ENCODE results near the gene KPNA3. TPM values are rescaled to one million over a fixed set of nuclear protein-coding genes. Genes with fewer than 3 reads are reported as not detected.

KPNA3 gene
- total and polyA plus RNA-seq, 4 donors: 16.2 to 41.6 (median 24.1) TPM

DNA sequence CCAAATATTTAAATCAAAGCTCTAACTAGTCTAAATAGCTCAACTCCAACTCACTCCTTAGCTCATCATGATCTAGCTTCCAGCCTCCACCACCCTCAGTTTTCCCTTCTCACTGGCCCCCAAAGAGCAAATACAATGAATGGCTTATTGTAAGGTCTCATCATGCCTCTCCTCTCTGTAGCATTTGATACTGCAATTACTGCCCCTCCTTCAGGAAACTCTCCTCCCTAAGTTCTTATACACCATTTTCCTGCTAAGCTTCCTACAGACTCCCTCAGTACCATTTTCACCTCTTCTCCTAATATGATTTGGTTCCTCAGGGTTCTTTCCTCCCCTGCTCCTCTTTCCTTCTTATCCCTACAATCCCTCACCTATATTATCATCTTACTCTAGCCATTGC lies 12.8 kb downstream of the KPNA3 start:
- Histone ChIP-seq H3K9ac (ENCODE audit: insufficient read depth in 1 of 2, low read length in 2 of 2) (no peak overlapping the region), H3K4me1 (ENCODE audit: control insufficient read depth in 5 of 5, insufficient read depth in 5 of 5, low read length in 5 of 5) (peaks cover 0 to 31% (median 3%) of the 10 kb centered on the region in 5 donors), H3K36me3 (ENCODE audit: control insufficient read depth in 4 of 4, insufficient read depth in 4 of 4, low read length in 4 of 4) (no peaks in the 10 kb centered on the region), H3K4me3 (no peak overlapping the region), H3K27me3 (ENCODE audit: control insufficient read depth in 3 of 3, insufficient read depth in 3 of 3, low read length in 2 of 3) (no peaks in the 10 kb centered on the region), H3K9me3 (ENCODE audit: control insufficient read depth in 4 of 4, insufficient read depth in 3 of 4, low read length in 3 of 4) (no peaks in the 10 kb centered on the region), H3K27ac (ENCODE audit: low read depth in 1 of 2, low read length in 1 of 2) (no peak overlapping the region)
- TF ChIP-seq, protein P1, sequence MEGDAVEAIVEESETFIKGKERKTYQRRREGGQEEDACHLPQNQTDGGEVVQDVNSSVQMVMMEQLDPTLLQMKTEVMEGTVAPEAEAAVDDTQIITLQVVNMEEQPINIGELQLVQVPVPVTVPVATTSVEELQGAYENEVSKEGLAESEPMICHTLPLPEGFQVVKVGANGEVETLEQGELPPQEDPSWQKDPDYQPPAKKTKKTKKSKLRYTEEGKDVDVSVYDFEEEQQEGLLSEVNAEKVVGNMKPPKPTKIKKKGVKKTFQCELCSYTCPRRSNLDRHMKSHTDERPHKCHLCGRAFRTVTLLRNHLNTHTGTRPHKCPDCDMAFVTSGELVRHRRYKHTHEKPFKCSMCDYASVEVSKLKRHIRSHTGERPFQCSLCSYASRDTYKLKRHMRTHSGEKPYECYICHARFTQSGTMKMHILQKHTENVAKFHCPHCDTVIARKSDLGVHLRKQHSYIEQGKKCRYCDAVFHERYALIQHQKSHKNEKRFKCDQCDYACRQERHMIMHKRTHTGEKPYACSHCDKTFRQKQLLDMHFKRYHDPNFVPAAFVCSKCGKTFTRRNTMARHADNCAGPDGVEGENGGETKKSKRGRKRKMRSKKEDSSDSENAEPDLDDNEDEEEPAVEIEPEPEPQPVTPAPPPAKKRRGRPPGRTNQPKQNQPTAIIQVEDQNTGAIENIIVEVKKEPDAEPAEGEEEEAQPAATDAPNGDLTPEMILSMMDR (IDR thresholded peaks at IDR 0.05; ENCODE audit: control extremely low read depth, extremely low read depth): no peak
- ATAC-seq (ENCODE audit: insufficient read depth, low FRiP score) (no peak), DNase-seq (no peak)

DNA sequence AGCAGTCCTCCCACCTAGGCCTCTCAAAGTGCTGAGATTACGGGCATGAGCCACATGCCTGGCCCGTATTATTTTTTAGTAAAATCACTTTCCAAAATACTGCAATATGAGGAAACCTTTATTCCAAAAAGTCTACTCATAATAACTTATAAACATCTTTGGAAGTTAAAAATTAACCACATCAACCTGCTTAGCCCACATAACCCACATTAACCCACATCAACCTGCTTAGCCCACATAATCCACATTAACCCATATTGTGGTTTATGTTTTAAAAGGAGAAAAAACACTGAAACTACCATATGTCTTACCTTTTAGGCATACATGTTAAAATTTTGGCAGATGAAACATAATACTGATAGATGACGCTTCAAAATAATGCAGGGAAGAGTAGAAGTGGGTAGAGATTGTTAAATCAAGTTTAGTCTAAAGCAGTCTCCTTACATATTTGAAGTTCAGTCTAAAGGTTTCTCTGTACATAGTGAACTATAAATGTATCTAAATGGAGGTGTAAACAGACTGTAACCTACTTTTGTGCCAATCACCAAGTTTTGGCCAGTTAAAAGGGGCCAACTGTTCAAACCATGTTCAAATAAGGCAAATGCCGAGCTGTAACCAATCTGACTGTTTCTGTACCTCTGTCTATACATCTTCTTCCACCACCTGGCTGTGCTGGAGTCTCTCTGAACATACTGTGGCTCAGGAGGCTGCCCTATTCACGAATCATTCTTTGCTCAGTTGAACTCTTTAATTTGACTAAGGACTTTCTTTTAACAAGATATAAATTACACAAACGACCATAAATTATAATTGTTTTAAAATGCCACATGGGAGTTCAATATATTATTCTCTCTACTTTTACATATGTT lies 14.5 kb downstream of the KPNA3 start:
- TF ChIP-seq, protein P1 (IDR thresholded peaks at IDR 0.05; ENCODE audit: control extremely low read depth, extremely low read depth): no peak
- WGBS, 2 donors: 74 to 89% methylated on average over 6 of the region's 6 CpGs
- Histone ChIP-seq H3K9ac (ENCODE audit: insufficient read depth in 1 of 2, low read length in 2 of 2) (no peak overlapping the region), H3K36me3 (ENCODE audit: control insufficient read depth in 4 of 4, insufficient read depth in 4 of 4, low read length in 4 of 4) (no peaks in the 10 kb centered on the region), H3K9me3 (ENCODE audit: control insufficient read depth in 4 of 4, insufficient read depth in 3 of 4, low read length in 3 of 4) (no peaks in the 10 kb centered on the region), H3K27ac (ENCODE audit: low read depth in 1 of 2, low read length in 1 of 2) (no peak overlapping the region), H3K4me1 (ENCODE audit: control insufficient read depth in 5 of 5, insufficient read depth in 5 of 5, low read length in 5 of 5) (peaks cover 0 to 31% (median 3%) of the 10 kb centered on the region in 5 donors), H3K27me3 (ENCODE audit: control insufficient read depth in 3 of 3, insufficient read depth in 3 of 3, low read length in 2 of 3) (no peaks in the 10 kb centered on the region), H3K4me3 (no peak overlapping the region)
- no peak for ATAC-seq (ENCODE audit: insufficient read depth, low FRiP score)
- no peak for DNase-seq

DNA sequence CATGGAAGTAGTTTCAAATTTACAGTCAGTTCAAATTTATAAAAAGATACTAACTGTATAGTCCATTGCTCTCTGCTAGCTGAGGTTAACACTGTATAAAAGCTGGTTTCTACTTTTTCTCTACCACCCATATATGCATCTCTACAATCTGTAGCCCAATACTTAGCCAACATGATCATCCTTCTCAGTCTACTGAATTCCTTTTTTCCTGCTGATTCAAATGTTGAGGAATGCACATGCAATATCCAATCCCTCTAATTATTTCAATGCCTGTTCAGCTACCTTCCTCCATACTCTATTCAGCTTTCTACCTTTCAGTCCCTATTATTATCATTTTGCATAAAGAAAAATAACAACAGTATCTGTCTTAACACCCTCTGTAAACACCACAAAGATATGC lies 15.6 kb downstream of the KPNA3 start:
- no peaks in the 10 kb centered on the region for H3K27me3 ChIP-seq (ENCODE audit: control insufficient read depth in 3 of 3, insufficient read depth in 3 of 3, low read length in 2 of 3)

More for the DNA sequence above, 15.6 kb downstream of the KPNA3 start:
- DNase-seq (no peak), ATAC-seq (ENCODE audit: insufficient read depth, low FRiP score) (no peak)
- H3K4me3 ChIP-seq: no peak overlapping the region
- H3K4me1 ChIP-seq (ENCODE audit: control insufficient read depth in 5 of 5, insufficient read depth in 5 of 5, low read length in 5 of 5): peaks cover 0 to 23% (median 3%) of the 10 kb centered on the region in 5 donors
- H3K36me3 ChIP-seq (ENCODE audit: control insufficient read depth in 4 of 4, insufficient read depth in 4 of 4, low read length in 4 of 4): no peaks in the 10 kb centered on the region
- no peaks in the 10 kb centered on the region for H3K9me3 ChIP-seq (ENCODE audit: control insufficient read depth in 4 of 4, insufficient read depth in 3 of 4, low read length in 3 of 4)
- H3K9ac ChIP-seq (ENCODE audit: insufficient read depth in 1 of 2, low read length in 2 of 2): no peak overlapping the region
- no peak overlapping the region for H3K27ac ChIP-seq (ENCODE audit: low read depth in 1 of 2, low read length in 1 of 2)
- TF ChIP-seq, protein P1 (IDR thresholded peaks at IDR 0.05; ENCODE audit: control extremely low read depth, extremely low read depth): no peak

Data from lung (tissue), 12 donors.